Testis (tissue), 3 donors: ENCODE measurements around the gene DAP. TPM values are rescaled to one million over a fixed set of nuclear protein-coding genes. Genes with fewer than 3 reads are reported as not detected.
"Not testable (repeated sequence)": the region's sequence is repeated elsewhere in the genome, so short reads cannot be mapped to it uniquely, and the experiment has no call there.

Experiments used
- DNase-seq: peaks from one replicate; pipeline ENCODE4 v3.0.0-alpha.2; 2019
- H3K27ac ChIP-seq, 2 donors: fragments of 200-600 bp; sonication (generic); one replicate each; pipeline ENCODE4 v1.5.1; 2019
- H3K27me3 ChIP-seq: fragments of 200-600 bp; sonication (generic); one replicate; pipeline ENCODE4 v1.5.1; 2019
- H3K36me3 ChIP-seq: fragments of 200-600 bp; sonication (generic); one replicate; pipeline ENCODE4 v1.5.1; 2017; ENCODE audit warnings: low read depth; ENCODE audit errors: missing control alignments
- H3K4me1 ChIP-seq: fragments of 200-600 bp; sonication (generic); one replicate; pipeline ENCODE4 v1.5.1; 2019
- H3K4me3 ChIP-seq, 2 donors: fragments of 200-600 bp; sonication (generic); one replicate each; pipeline ENCODE4 v1.5.1; 2017 to 2019
- H3K9me3 ChIP-seq: fragments of 200-600 bp; sonication (generic); one replicate; pipeline ENCODE4 v1.5.1; 2017
- POLR2A ChIP-seq: fragments of 450-650 bp; IDR thresholded peaks from one replicate; pipeline ENCODE4 v1.6.1; 2017; ENCODE audit warnings: antibody characterized with exemption, mild to moderate bottlenecking, moderate library complexity
- WGBS, 2 donors: methylation state at CpG; one replicate each; pipeline ENCODE4 v1.1.5; 2018; 5-methylcytosine and 5-hydroxymethylcytosine counted together
- intact Hi-C: fragments of 100-400 bp; cut with DNase I; formaldehyde crosslinking; loops from one replicate; pipeline ENCODE4 v1.15.1; 2023; ENCODE audit warnings: low total_unique reads
- polyA plus RNA-seq: library from polyadenylated mRNA; stranded (reverse); fragments of 350-450 nt; fragmentation: Illumina TruSeq; extraction: RNeasy Lipid Tissue Mini Kit (QIAGEN cat#74804); gene quantifications from one replicate; pipeline ENCODE4 v1.2.3, GENCODE V29; 2014; ENCODE audit warnings: low read depth, low replicate concordance; ENCODE audit not compliant: insufficient read depth
- total RNA-seq, 2 donors: library from RNA; depleted of rRNA; stranded (reverse); fragments of >200 nt; gene quantifications; one replicate each; pipeline ENCODE4 v1.2.3, GENCODE V29; 2016
- TF ChIP-seq, protein P1 (sequence below), 3 experiments: fragments of 450-650 bp in 2 of 3; fragments of 200-600 bp in 1 of 3; sonication (generic) in 1 of 3; IDR thresholded peaks; one replicate each; pipeline ENCODE4 v1.5.1; 2016 to 2019; ENCODE audit warnings: antibody characterized with exemption in 3 of 3, mild to moderate bottlenecking in 2 of 3, moderate library complexity in 1 of 3

The DAP gene
- total and polyA plus RNA-seq, 3 donors from 2014 or later = 46.3 to 92.2 (median 48.1) TPM

DNA sequence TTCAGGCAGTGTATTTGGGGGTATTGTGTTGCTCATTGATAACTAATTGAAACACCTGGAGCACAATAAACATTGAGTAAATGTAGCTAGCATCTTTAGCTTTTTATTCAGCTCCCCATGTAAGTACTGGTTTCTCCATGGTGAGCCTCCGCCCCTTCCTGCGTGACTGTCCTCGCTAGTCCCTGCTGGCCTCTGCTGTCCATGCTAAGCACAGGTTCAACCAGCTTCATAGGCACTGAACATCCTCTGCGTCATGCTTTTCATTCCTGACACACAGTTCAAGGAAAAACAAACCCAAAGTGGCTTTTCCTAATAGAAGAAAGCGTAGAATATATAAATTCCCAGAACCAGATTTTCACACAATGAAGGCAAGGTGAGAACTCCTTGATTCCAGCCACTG lies 27.3 kb upstream of the DAP start:
- TF ChIP-seq, protein P1, sequence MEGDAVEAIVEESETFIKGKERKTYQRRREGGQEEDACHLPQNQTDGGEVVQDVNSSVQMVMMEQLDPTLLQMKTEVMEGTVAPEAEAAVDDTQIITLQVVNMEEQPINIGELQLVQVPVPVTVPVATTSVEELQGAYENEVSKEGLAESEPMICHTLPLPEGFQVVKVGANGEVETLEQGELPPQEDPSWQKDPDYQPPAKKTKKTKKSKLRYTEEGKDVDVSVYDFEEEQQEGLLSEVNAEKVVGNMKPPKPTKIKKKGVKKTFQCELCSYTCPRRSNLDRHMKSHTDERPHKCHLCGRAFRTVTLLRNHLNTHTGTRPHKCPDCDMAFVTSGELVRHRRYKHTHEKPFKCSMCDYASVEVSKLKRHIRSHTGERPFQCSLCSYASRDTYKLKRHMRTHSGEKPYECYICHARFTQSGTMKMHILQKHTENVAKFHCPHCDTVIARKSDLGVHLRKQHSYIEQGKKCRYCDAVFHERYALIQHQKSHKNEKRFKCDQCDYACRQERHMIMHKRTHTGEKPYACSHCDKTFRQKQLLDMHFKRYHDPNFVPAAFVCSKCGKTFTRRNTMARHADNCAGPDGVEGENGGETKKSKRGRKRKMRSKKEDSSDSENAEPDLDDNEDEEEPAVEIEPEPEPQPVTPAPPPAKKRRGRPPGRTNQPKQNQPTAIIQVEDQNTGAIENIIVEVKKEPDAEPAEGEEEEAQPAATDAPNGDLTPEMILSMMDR (IDR thresholded peaks at IDR 0.05) = no peak
- no peak for TF ChIP-seq POLR2A
- intact Hi-C loops = no loop called here
- no peaks in the 10 kb centered on the region for H3K9me3 ChIP-seq
- H3K4me3 ChIP-seq = no peak overlapping the region
- H3K27me3 ChIP-seq = no peaks in the 10 kb centered on the region
- no peak for DNase-seq
- no peaks in the 10 kb centered on the region for H3K36me3 ChIP-seq
- whole genome bisulfite sequencing, 2 donors = 89 to 94% methylated on average over 5 of the region's 5 CpGs
- peak overlapping the region; percentile 7 to 9 for H3K27ac ChIP-seq
- peaks cover 16% of the 10 kb centered on the region for H3K4me1 ChIP-seq

DNA sequence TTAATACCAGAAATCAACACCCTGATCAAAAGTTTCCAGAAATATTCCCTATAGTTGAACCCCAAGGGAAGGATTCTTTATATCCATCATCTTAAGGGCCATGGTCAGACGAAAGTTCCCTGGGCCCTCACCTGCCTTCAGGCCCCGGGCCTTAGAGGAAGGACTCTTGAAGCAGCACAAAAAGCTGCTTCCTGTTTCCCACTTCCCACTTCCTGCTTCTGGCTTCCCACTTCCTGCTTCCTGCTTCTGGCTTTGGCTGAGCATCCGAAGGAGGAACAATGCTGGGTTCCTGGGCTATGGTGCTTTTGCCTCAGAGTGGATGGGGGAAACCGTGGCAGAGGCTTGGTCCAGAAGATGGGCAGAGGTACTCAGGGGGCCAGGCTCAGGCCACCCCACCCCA lies 25.8 kb upstream of the DAP start:
- 80 to 85% methylated on average over 4 of the region's 4 CpGs for WGBS, 2 donors
- TF ChIP-seq, protein P1 (IDR thresholded peaks at IDR 0.05) = no peak
- TF ChIP-seq POLR2A = no peak
- DNase-seq = no peak

DNA sequence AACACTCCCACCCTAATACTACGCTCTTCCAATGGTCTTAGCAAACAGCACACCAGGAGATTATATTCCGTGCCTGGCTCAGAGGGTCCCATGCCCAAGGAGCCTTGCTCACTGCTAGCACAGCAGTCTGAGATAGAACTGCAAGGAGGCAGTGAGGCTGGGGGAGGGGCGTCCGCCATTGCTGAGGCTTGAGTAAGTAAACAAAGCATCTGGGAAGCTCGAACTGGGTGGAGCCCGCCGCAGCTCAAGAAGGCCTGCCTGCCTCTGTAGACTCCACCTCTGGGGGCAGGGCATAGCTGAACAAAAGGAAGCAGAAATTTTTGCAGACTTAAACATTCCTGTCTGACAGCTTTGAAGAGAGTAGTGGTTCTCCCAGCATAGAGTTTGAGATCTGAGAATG lies 19.2 kb upstream of the DAP start:
- DNase-seq, H3K4me1 ChIP-seq, H3K27ac ChIP-seq, H3K36me3 ChIP-seq, H3K9me3 ChIP-seq, H3K4me3 ChIP-seq, intact Hi-C loops, H3K27me3 ChIP-seq: not testable (repeated sequence)
- 88 to 94% methylated on average over 7 of the region's 7 CpGs for WGBS, 2 donors

More for the DNA sequence above, 25.8 kb upstream of the DAP start:
- Histone ChIP-seq H3K27me3 (no peaks in the 10 kb centered on the region), H3K36me3 (no peaks in the 10 kb centered on the region), H3K9me3 (no peaks in the 10 kb centered on the region), H3K4me1 (peaks cover 16% of the 10 kb centered on the region), H3K27ac (no peak overlapping the region), H3K4me3 (no peak overlapping the region)
- intact Hi-C loops = no loop called here

DNA sequence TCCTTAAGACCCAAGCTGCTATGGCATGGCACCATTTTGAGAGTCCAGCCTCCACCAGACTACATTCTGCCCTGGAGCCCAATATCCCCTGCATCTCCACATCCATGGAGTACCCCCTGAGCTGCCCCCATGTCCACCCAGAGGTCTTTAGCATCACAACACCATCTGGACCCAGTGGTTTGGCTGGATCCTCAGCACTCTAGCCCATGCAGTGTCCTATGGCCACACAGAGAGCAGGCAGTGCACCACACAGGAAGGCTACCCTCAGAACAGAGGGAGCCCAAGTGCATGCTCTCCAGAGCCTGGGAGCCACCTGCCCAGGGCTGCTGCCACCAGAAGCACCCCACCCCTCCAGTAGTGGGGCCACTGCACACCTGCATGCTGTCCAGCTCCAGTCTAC lies 18.6 kb upstream of the DAP start:
- Histone ChIP-seq H3K9me3 (no peaks in the 10 kb centered on the region), H3K4me1 (no peaks in the 10 kb centered on the region), H3K36me3 (no peaks in the 10 kb centered on the region), H3K27me3 (no peaks in the 10 kb centered on the region), H3K4me3 (no peak overlapping the region), H3K27ac (no peak overlapping the region)
- intact Hi-C loops = no loop called here
- TF ChIP-seq POLR2A = no peak
- TF ChIP-seq, protein P1 (IDR thresholded peaks at IDR 0.05) = no peak
- DNase-seq = no peak

DNA sequence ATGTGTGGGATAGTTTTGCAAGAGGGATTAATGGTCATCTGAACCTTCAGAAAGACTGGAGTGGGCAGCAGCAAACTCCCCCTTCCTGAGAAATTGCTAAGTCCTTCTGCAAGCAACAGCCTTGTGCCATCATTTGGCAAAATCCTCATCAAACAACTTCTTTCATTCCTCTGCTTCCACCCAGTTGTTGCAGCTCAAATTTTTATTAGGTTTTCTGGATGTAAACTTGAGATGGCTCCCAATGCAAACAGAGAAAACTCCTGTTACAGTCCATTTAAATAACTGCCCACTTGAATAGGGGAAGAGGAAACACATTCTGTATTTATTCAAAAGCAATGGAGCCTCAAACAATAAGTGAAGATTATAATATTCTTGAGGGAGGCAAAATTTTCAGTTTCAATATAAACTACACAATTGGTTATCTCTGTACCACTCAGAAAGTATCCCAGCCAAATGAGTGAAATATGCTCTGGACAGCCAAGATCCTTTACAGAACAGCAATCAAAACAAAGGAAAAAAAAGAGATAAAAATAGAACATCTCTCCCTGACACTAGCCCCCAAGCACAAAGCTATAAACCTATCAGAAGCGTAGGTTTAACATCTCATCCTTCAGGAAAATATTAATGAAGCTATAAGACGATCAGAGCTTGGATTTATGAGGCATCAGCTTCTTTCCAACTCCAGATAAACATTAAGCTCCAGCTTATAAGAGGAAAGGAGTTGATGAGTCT lies 17.3 kb upstream of the DAP start:
- H3K9me3 ChIP-seq = no peaks in the 10 kb centered on the region
- no peaks in the 10 kb centered on the region for H3K4me1 ChIP-seq
- H3K4me3 ChIP-seq = no peak overlapping the region
- TF ChIP-seq, protein P1 (IDR thresholded peaks at IDR 0.05) = no peak
- TF ChIP-seq POLR2A = no peak
- H3K27ac ChIP-seq = no peak overlapping the region
- H3K36me3 ChIP-seq = no peaks in the 10 kb centered on the region
- no peak for DNase-seq
- 38 to 46% methylated on average over 2 of the region's 2 CpGs for WGBS, 2 donors
- intact Hi-C loops = no loop called here
- no peaks in the 10 kb centered on the region for H3K27me3 ChIP-seq
